Endothelial cell of umbilical vein (primary cell): ENCODE data around the gene ITSN1. TPM values are rescaled to one million over a fixed set of nuclear protein-coding genes. Genes with fewer than 3 reads are reported as not detected.

ENCODE experiments used
- BruUV-seq: library from RNA; stranded (reverse); fragments of 400-500 nt; replicated peaks from 2 replicates; lab custom pipeline; 2021; lab: Mats Ljungman, UMichigan
- CTCF ChIA-PET: fragments of 300-600, 350-600 bp; sonication (Branson Sonifier 250); formaldehyde crosslinking; loops from one replicate; lab custom pipeline; 2021; ENCODE audit warnings: antibody characterized with exemption, inconsistent platforms; lab: Charles Lee
- POLR2A ChIA-PET: fragments of 300-600, 350-600 bp; sonication (Branson Sonifier 250); formaldehyde crosslinking; loops from one replicate; lab custom pipeline; 2021; ENCODE audit warnings: antibody characterized with exemption, inconsistent platforms; lab: Charles Lee
- DNase-seq: peaks from one replicate; pipeline ENCODE4 v3.0.0-alpha.2; 2011; ENCODE audit warnings: low read depth, low spot score
- FAIRE-seq: peaks from 2 replicates; lab custom pipeline; 2011; peaks lifted over from hg19 to GRCh38; lab: Jason Lieb, UNC
- H2AFZ ChIP-seq: 2 replicates; pipeline ENCODE4 v1.6.0; 2012; ENCODE audit warnings: low read depth, low read length, control low read depth, inconsistent platforms
- H3K27ac ChIP-seq: 2 replicates; pipeline ENCODE4 v1.5.1; 2011; ENCODE audit warnings: low read depth, mild to moderate bottlenecking, control low read depth, low read length, moderate library complexity; ENCODE audit not compliant: insufficient read depth
- H3K27me3 ChIP-seq, 2 experiments: 2 replicates each; pipeline versions ENCODE4 v1.6.0 to v1.6.1; 2011; ENCODE audit warnings: low read length in 2 of 2, mixed read lengths in 1 of 2; ENCODE audit not compliant: control insufficient read depth in 2 of 2, insufficient read depth in 2 of 2
- H3K36me3 ChIP-seq, 2 experiments: 2 replicates in 1 of 2; 3 replicates in 1 of 2; pipeline ENCODE4 v1.5.1; 2011; ENCODE audit warnings: low read length in 2 of 2, mild to moderate bottlenecking in 1 of 2, moderate library complexity in 1 of 2; ENCODE audit not compliant: control insufficient read depth in 2 of 2, insufficient read depth in 2 of 2; ENCODE audit errors: extremely low read depth in 1 of 2
- H3K4me1 ChIP-seq: 3 replicates; pipeline ENCODE4 v1.5.1; 2011; ENCODE audit warnings: mild to moderate bottlenecking, low read length; ENCODE audit not compliant: control insufficient read depth, insufficient read depth; ENCODE audit errors: extremely low read depth
- H3K4me2 ChIP-seq: 2 replicates; pipeline ENCODE4 v1.6.1; 2011; ENCODE audit warnings: low read length, control low read depth, mixed read lengths; ENCODE audit not compliant: insufficient read depth
- H3K4me3 ChIP-seq, 3 experiments: fragments of 200-600 bp in 1 of 3; sonication (generic), shearing (Covaris generic) in 1 of 3; replicated peaks in 1 of 3; 2 replicates each; pipeline ENCODE4 v1.5.1; 2011 to 2016; ENCODE audit warnings: control low read depth in 3 of 3, low read length in 3 of 3, mild to moderate bottlenecking in 2 of 3, inconsistent platforms in 1 of 3, low read depth in 1 of 3, moderate library complexity in 1 of 3; ENCODE audit not compliant: insufficient read depth in 1 of 3
- H3K79me2 ChIP-seq: 2 replicates; pipeline ENCODE4 v1.6.0; 2012; ENCODE audit warnings: low read length, inconsistent platforms; ENCODE audit not compliant: control insufficient read depth, insufficient read depth
- H3K9ac ChIP-seq: replicated peaks from 2 replicates; pipeline ENCODE3; 2011; ENCODE audit warnings: low read length, control low read depth; ENCODE audit not compliant: insufficient read depth; ENCODE audit errors: extremely low read depth
- H3K9me1 ChIP-seq: replicated peaks from 3 replicates; pipeline ENCODE4 v1.6.0; 2011; ENCODE audit warnings: mild to moderate bottlenecking, low read length; ENCODE audit not compliant: control insufficient read depth, insufficient read depth; ENCODE audit errors: extremely low read depth
- H3K9me3 ChIP-seq: replicated peaks from 2 replicates; pipeline ENCODE4 v1.5.1; 2012; ENCODE audit warnings: low read length, inconsistent platforms; ENCODE audit not compliant: control insufficient read depth, insufficient read depth
- H4K20me1 ChIP-seq: replicated peaks from 2 replicates; pipeline ENCODE3; 2011; ENCODE audit warnings: mild to moderate bottlenecking, low read length; ENCODE audit not compliant: control insufficient read depth, insufficient read depth; ENCODE audit errors: extremely low read depth
- EZH2 ChIP-seq: IDR thresholded peaks from 2 replicates; pipeline ENCODE4 v1.6.1; 2012; ENCODE audit warnings: borderline replicate concordance, low read depth, mild to moderate bottlenecking, moderate library complexity, low read length, inconsistent platforms; ENCODE audit not compliant: severe bottlenecking
- JUN ChIP-seq: IDR thresholded peaks from 2 replicates; pipeline ENCODE4 v1.6.1; 2011; ENCODE audit warnings: borderline replicate concordance, low read depth; ENCODE audit not compliant: insufficient read length, insufficient read depth
- POLR2A ChIP-seq: IDR thresholded peaks from 2 replicates; pipeline ENCODE4 v1.6.1; 2012; ENCODE audit warnings: low read depth, mild to moderate bottlenecking, control low read depth, low read length
- POLR2AphosphoS5 ChIP-seq: IDR thresholded peaks from 2 replicates; pipeline ENCODE4 v1.6.1; 2012; ENCODE audit warnings: low read depth, mild to moderate bottlenecking, control low read depth, low read length, moderate library complexity; ENCODE audit not compliant: insufficient read depth
- dilution Hi-C: fragments of 300-500 bp; cut with MboI; formaldehyde crosslinking; loops from one replicate; pipeline ENCODE4 v1.15.0; 2019; ENCODE audit warnings: low sequenced_read_pairs; ENCODE audit not compliant: extremely low pct_ligation_motif_present
- intact Hi-C: fragments of 100-400 bp; cut with micrococcal nuclease; formaldehyde crosslinking; loops from one replicate; pipeline ENCODE4 v1.10.0; 2022
- polyA plus RNA-seq, 4 experiments: library from polyadenylated mRNA; depleted of rRNA in 3 of 4; stranded (reverse) in 3 of 4; unstranded in 1 of 4; fragments of >200 nt; gene quantifications; 2 replicates each; pipeline versions ENCODE4 v1.2.1 to v1.2.3, GENCODE V29; 2011 to 2012; ENCODE audit warnings: missing spikeins in 1 of 4
- total RNA-seq: library from RNA; stranded (reverse); gene quantifications from 2 replicates; pipeline ENCODE4 v1.2.3, GENCODE V29; 2021
- TF ChIP-seq, protein P1 (sequence below), 2 donors: IDR thresholded peaks; 1 replicate in 1 of 2; 2 replicates in 1 of 2; pipeline ENCODE4 v1.5.1; 2011; ENCODE audit warnings: low read length in 2 of 2, mild to moderate bottlenecking in 2 of 2, moderate library complexity in 2 of 2, control low read depth in 1 of 2, inconsistent platforms in 1 of 2, low read depth in 1 of 2; ENCODE audit not compliant: insufficient read depth in 1 of 2; ENCODE audit errors: extremely low read depth in 1 of 2
- TF ChIP-seq, protein P2 (sequence below): IDR thresholded peaks from 2 replicates; pipeline ENCODE4 v1.6.1; 2011; ENCODE audit not compliant: insufficient read depth, insufficient read length

ITSN1 gene
- total and polyA plus RNA-seq, 2 donors (not counting 3 experiments of a cell fraction or from before 2014, with no cell fraction given) = 72.2 to 86.8 TPM

GRCh38 chr21:33917421-33917820 lies 275.1 kb downstream of the ITSN1 start:
- DNase-seq = no peak
- intact Hi-C loops = loop anchor here (2.0 kb wide), 1 partner anchor 155 kb away; the partner anchor contains the start of genes MRPS6 and SLC5A3
- TF ChIP-seq JUN (no peak), EZH2 (no peak), POLR2A (no peak), POLR2AphosphoS5 (no peak)
- TF ChIP-seq, protein P1, sequence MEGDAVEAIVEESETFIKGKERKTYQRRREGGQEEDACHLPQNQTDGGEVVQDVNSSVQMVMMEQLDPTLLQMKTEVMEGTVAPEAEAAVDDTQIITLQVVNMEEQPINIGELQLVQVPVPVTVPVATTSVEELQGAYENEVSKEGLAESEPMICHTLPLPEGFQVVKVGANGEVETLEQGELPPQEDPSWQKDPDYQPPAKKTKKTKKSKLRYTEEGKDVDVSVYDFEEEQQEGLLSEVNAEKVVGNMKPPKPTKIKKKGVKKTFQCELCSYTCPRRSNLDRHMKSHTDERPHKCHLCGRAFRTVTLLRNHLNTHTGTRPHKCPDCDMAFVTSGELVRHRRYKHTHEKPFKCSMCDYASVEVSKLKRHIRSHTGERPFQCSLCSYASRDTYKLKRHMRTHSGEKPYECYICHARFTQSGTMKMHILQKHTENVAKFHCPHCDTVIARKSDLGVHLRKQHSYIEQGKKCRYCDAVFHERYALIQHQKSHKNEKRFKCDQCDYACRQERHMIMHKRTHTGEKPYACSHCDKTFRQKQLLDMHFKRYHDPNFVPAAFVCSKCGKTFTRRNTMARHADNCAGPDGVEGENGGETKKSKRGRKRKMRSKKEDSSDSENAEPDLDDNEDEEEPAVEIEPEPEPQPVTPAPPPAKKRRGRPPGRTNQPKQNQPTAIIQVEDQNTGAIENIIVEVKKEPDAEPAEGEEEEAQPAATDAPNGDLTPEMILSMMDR (IDR thresholded peaks at IDR 0.05; ENCODE audit: extremely low read depth in 1 of 2, insufficient read depth in 1 of 2, low read depth in 1 of 2, low read length in 2 of 2) = no peak
- TF ChIP-seq, protein P2, sequence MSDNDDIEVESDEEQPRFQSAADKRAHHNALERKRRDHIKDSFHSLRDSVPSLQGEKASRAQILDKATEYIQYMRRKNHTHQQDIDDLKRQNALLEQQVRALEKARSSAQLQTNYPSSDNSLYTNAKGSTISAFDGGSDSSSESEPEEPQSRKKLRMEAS = no peak
- POLR2A ChIA-PET = no interaction called here
- dilution Hi-C loops = no loop called here
- H3K27me3 ChIP-seq = peaks cover 0 to 2% of the 10 kb centered on the region in 2 experiments
- no peaks in the 10 kb centered on the region for H3K9me1 ChIP-seq
- H3K4me3 ChIP-seq = no peak overlapping the region
- H4K20me1 ChIP-seq = no peaks in the 10 kb centered on the region
- H3K9ac ChIP-seq = no peak overlapping the region
- BruUV-seq = no TSS peak
- H3K27ac ChIP-seq = no peak overlapping the region
- peaks cover 13% of the 10 kb centered on the region for H3K4me1 ChIP-seq
- no peak overlapping the region for H3K4me2 ChIP-seq
- no peaks in the 10 kb centered on the region for H3K9me3 ChIP-seq
- CTCF ChIA-PET = interaction anchor here (1.5 to 8.4 kb wide), 2 partner anchors 52 to 435 kb away, joined by 3 to 867 read pairs; partner anchors contain the start of gene KCNE2
- H3K36me3 ChIP-seq = no peaks in the 10 kb centered on the region
- no peak overlapping the region for H2AFZ ChIP-seq
- peaks cover 24% of the 10 kb centered on the region for H3K79me2 ChIP-seq
- no peak for FAIRE-seq
